Central memory CD4-positive, alpha-beta T cell (primary cell): ENCODE measurements around the gene CRYBG1.

ENCODE experiments used
- DNase-seq: peaks from one replicate; pipeline ENCODE4 v3.0.0; 2022
- total RNA-seq, 3 experiments: gene quantifications; one replicate each; lab custom pipeline; 2026; lab: John Stamatoyannopoulos, UW

The CRYBG1 gene, protein sequence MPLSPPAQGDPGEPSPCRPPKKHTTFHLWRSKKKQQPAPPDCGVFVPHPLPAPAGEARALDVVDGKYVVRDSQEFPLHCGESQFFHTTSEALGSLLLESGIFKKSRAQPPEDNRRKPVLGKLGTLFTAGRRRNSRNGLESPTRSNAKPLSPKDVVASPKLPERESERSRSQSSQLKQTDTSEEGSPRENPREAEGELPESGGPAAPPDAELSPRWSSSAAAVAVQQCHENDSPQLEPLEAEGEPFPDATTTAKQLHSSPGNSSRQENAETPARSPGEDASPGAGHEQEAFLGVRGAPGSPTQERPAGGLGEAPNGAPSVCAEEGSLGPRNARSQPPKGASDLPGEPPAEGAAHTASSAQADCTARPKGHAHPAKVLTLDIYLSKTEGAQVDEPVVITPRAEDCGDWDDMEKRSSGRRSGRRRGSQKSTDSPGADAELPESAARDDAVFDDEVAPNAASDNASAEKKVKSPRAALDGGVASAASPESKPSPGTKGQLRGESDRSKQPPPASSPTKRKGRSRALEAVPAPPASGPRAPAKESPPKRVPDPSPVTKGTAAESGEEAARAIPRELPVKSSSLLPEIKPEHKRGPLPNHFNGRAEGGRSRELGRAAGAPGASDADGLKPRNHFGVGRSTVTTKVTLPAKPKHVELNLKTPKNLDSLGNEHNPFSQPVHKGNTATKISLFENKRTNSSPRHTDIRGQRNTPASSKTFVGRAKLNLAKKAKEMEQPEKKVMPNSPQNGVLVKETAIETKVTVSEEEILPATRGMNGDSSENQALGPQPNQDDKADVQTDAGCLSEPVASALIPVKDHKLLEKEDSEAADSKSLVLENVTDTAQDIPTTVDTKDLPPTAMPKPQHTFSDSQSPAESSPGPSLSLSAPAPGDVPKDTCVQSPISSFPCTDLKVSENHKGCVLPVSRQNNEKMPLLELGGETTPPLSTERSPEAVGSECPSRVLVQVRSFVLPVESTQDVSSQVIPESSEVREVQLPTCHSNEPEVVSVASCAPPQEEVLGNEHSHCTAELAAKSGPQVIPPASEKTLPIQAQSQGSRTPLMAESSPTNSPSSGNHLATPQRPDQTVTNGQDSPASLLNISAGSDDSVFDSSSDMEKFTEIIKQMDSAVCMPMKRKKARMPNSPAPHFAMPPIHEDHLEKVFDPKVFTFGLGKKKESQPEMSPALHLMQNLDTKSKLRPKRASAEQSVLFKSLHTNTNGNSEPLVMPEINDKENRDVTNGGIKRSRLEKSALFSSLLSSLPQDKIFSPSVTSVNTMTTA (N-terminal part only)
- 210 to 290 (median 281) reads per million in 3 experiments for total RNA-seq

DNA sequence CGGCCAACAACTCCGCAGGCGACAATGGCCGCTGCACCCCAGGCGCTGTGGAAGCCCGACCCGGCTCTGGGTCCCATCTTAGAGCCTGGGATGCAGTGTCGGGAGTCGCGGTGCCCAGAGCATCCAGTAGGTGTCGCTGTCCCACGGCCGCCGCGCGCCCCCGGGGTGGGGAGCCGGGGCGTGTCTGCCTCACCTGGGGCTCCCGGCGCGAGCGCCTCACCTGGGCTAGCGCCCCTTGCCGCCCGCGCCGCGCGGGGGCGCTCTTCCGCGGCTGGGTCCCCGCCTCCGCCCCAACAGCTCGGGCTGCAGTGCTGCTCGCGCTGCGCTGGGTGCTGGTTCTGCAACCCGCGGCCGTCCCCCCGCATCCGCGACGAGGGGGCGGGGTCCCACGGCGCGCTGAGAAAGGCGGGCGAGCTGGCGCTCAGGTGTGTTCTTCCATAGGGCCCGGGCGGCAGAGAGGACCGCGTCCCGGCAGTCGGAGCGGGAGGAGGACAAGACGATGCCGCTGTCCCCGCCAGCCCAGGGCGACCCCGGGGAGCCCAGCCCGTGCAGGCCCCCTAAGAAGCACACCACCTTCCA, at the start of gene CRYBG1:
TSS of gene CRYBG1 (plus strand) at position 308 of the 579 bp plus-strand sequence. CDS start at position 500, 192 bp downstream.
- DNase-seq: peak; percentile 77

DNA sequence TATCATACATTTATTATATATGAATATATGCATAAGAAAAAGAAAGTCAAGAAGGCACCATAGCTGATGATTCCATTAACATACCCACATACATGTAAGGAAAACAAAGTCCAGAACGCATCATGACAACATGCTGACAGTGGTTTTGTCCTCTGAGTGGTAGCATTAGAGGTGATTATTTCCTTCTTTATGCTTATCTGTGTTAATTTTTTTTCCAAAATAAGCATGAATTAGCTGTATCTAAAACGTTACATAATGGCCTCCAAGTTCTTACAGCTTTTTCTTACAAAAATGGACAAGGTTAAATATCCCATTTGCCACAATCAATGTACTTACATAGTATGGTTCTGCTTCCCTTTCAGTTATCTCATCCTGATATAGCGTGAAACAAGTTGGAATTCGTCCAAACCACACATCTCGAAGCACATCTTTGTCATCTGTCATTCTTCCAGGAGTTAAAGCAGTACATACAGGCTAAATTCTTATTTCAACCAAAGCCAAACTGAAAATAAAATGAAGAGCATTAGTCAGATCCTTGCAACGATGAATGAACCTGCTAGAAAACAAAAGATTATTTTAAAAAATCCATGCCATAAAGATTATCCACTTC, 44.6 kb upstream of the CRYBG1 start:
- DNase-seq: no peak

DNA sequence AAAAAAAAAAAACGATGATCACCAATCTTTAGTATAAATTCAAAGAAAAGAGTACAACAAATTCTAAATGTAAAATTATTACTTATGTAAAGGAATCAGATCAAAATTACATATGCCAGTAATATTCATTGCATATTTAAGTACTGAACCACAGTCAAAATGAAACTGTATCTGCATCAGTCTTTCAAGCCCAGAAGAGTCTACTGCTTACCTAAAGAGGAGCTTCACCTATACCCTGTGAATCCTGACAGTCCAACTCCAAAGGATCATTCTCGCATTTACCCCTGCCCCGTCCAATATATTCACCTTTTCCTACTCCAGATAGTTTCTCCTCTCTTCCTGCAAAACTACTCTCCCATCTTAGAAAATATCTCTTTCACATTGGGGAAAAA, 44.1 kb upstream of the CRYBG1 start:
- no peak for DNase-seq

DNA sequence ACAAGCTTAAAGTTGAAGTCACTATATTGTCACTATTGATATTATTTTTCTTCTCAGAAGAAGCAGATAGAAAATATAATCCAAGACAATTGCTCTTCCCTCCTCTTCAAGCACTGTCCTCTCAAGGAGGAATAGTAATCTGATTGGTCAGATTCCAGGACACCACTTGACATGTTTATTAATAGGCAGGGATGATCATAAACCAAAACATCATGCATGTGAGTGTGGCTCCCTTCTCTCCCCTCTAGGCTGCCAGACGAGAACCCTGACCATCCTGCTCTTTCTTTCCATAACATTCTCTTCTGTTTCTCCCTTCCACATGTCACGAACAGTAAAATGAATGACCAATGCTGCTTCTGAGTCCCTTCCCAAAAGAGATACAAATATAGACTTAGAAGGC, 42.5 kb upstream of the CRYBG1 start:
- DNase-seq: no peak

GRCh38 chr6:106318851-106319250, 41.7 kb upstream of the CRYBG1 start:
- DNase-seq: no peak

- no peak for DNase-seq
Measured at GRCh38 chr6:106321940-106322339, 38.6 kb upstream of the CRYBG1 start.

GRCh38 chr6:106324726-106325335, 35.7 kb upstream of the CRYBG1 start:
- DNase-seq: no peak

- DNase-seq: peak; percentile 99
Measured at GRCh38 chr6:106325336-106326178, 35.0 kb upstream of the CRYBG1 start, which contains the start of gene ATG5. Gene ATG5, minus strand, starts transcription at chr6:106325760. Its CDS starts 9,552 bp downstream, at chr6:106316208.

DNA sequence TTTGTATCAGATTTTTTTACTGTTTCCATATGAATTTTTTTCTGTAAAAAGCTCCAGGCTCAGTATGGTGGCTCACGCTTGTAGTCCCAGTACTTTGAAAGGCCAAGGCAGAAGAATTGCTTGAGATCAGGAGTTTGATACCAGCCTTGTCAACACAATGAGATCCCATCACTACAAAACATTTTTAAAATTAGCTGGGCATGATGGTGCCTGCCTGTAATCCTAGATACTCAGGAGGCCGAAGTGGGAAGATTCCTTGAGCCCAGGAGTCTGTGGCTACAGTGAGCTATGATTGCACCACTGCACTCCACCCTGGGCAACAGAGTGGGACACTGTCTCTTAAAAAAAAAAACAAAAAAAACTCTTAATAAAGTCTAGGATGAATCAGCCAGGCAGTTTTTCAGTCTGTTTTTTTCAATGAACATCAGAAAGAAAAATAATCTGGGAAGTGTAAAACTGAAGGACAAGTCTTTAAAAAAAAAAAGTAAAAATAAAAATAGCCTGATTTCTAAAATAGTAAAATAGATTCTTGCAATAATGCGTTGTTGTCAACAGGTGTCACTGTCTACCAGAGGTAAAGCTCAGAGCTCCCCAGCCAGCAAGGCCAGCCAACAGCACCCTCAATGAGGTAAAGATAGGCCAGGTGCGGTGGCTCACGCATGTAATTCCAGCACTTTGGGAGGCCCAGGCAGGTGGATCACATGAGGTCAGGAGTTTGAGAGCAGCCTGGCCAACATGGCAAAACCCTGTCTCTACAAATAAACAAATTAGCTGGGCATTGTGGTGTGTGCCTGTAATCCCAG, 25.7 kb upstream of the CRYBG1 start:
- peak; percentile 56 for DNase-seq

GRCh38 chr6:106339334-106340029, 21.0 kb upstream of the CRYBG1 start:
- peak; percentile 33 for DNase-seq

- DNase-seq: no peak
Measured at GRCh38 chr6:106347219-106347618, 13.3 kb upstream of the CRYBG1 start.

- no peak for DNase-seq
Measured at GRCh38 chr6:106356378-106356777, 4.1 kb upstream of the CRYBG1 start.

- no peak for DNase-seq
Measured at GRCh38 chr6:106359959-106360409, 533 bp upstream of the CRYBG1 start.

- DNase-seq: peak; percentile 9
Measured at GRCh38 chr6:106360989-106361430, 493 bp downstream of the CRYBG1 start.

DNA sequence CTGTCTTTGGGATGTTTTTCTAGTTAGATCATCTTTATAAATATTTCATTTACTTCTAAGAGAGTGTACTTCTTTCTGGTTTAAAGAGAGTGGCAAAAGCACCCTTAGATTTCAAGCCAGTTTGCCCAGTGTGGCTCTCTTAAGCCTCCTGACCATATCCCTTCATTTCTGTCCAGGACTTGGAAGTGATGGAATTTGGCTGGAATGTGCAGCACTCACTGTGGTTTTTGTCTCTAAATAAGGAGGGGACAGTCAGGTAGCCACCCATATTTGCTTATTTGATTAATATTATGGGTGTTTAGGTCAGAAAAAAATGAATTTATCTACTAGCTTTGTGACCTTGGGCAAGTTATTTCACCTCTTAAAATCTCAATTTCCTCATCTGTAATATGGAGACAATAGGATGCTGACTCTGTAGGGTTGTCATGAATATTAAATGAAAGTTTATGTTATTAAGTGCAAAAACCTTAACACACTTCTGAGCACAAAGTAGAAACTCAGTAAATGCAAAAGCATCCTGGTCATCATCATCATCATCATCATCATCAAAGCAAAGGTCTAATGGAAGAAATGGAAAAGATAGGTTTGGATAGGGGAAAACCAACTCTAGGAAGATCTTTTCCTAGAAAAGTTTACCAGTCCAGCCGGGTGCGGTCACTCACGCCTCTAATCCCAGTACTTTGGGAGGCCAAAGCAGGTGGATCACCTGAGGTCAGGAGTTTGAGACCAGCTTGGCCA, 3.1 kb downstream of the CRYBG1 start:
- DNase-seq: no peak

DNA sequence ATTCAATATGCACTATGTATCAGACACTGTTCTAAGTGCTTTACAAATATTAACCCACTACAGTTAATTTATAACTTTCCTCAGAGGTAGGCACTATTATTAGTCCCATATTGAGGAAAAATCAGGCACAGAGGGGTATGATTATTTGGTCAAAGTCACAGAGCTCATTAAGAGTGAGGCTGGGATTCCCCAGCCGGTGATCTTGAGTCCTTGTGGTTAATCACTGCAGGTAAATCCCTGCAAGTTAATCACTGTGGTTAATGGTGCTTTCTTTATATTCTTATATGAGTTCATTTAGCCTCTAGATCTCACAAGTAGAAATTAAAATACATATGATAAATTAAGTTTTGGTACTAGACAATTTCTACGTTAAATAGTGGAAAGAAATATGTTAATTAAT, 9.2 kb downstream of the CRYBG1 start:
- DNase-seq: no peak

GRCh38 chr6:106370639-106371038, 10.1 kb downstream of the CRYBG1 start:
- DNase-seq: no peak
